Spleen (tissue), 3 donors: ENCODE measurements around the gene KCNF1.

Experiments used
- POLR2A ChIP-seq, 3 donors: fragments of 450-650 bp; IDR thresholded peaks; one replicate each; pipeline ENCODE4 v1.5.1; 2017; ENCODE audit warnings: antibody characterized with exemption in 3 of 3, mild to moderate bottlenecking in 1 of 3
- POLR2AphosphoS5 ChIP-seq, 3 donors: sonication (generic); formaldehyde crosslinking; IDR thresholded peaks; one replicate each; pipeline ENCODE4 v1.5.1; 2017; ENCODE audit warnings: antibody characterized with exemption in 3 of 3

DNA sequence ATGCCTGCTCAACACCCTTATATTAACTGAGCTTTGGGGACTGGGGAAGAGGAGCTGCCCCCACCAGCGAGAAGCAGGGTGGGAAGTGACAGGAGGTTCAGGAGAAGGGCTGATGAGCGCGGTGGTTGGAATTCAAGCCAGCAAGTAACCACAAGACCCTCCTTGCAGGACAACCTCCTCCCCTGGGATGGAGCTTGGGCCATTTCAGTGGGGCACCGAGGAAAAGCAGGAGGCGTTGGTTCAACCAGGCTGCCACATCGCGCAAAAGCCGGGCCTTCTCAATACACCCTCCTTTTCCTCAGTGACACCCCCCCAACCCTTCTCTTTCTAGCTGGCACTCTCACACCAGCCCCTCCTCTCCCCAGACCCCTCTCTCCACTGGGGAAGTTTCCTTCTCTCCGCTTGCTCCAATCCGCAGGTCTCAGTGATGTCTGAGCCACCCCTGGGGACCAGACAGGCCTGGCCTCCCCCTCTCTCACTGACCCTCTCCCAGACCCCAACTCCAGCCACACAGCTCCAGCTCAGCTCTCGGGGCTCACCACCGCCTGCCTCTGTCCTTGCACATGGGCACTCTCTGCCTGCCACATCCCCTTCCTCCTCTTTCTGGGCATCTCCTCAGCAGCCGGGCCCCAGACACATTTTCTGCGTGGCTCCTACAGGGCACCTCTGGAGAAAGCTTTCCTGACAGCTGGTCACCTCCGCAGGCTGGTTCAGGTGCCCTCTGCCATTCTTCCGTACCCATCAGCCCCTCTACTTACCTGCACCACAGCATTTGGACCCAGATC, 44.5 kb downstream of the KCNF1 start:
- TF ChIP-seq POLR2AphosphoS5 (IDR thresholded peaks at IDR 0.05) (no peak), POLR2A (IDR thresholded peaks at IDR 0.05) (no peak)
